ENCODE data around the gene PPDPF.

The PPDPF gene

DNA sequence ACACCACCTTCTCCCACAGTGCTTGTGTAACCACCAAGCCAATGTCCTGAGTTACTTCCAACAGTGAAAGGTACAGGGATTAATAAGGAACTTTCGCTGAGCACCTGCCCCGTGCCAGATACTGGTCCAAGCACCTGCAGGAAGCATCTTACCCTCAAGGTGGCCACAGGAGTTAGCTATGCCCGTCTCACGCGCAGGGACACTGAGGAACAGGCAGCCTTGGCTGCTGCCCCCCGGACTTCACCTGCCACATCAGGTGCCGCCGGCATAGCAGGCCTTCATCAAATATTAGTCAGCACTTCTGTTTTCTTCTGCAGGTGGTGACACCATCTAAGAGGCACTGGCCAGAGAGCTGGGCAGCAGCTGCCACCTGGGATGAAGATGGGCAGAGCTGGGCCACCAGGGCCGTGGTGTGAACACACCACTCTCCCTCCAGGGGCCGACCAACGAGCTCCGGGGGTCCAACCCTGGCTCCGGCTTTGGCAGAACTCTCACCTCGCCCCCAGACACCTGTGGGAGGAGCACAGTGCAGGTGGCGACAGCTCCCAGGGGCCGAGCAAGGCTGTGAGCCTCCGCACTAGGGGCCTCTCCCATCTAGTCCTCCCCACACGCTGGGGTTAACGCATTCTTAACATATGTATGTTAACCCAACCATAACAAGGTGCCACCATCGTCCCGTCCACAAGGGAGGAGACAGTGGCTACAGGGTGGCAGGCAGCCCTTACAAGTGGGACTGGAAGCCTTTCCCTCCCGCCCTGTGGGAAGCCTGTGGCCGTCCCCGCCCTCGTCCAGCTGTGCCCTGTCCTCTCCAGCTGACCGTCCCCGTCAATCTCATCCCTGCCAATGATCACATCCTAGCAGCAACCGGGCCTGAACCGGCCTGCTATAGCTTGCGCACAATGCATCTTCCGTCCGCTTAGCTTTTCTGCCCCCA is 2.9 kb upstream of the PPDPF start:
- no peak for TF ChIP-seq ZC3H10 (CRISPR knock-in tag; IDR thresholded peaks at IDR 0.05)
- no peak for TF ChIP-seq ZNF8 (CRISPR knock-in tag; IDR thresholded peaks at IDR 0.05)
- no peak for TF ChIP-seq BACH2 (CRISPR knock-in tag; IDR thresholded peaks at IDR 0.05; ENCODE audit: borderline replicate concordance)
- TF ChIP-seq ZFP30 (CRISPR knock-in tag; IDR thresholded peaks at IDR 0.05): no peak
- no peak for TF ChIP-seq ZNF565 (CRISPR knock-in tag; conservative IDR thresholded peaks at IDR 0.05; ENCODE audit: low read depth)
- TF ChIP-seq ZFP3 (CRISPR knock-in tag; IDR thresholded peaks at IDR 0.05): no peak
- TF ChIP-seq CSDC2 (CRISPR knock-in tag; IDR thresholded peaks at IDR 0.05): no peak
- TF ChIP-seq SNAI2 (CRISPR knock-in tag; IDR thresholded peaks at IDR 0.05): no peak
- TF ChIP-seq GLIS3 (CRISPR knock-in tag; IDR thresholded peaks at IDR 0.05): no peak
- TF ChIP-seq TOX (CRISPR knock-in tag; IDR thresholded peaks at IDR 0.05; ENCODE audit: borderline replicate concordance): no peak
- no peak for TF ChIP-seq ESRRG (CRISPR knock-in tag; IDR thresholded peaks at IDR 0.05)
- TF ChIP-seq PPARA (CRISPR knock-in tag; IDR thresholded peaks at IDR 0.05; ENCODE audit: borderline replicate concordance): no peak
- TF ChIP-seq, protein P1, sequence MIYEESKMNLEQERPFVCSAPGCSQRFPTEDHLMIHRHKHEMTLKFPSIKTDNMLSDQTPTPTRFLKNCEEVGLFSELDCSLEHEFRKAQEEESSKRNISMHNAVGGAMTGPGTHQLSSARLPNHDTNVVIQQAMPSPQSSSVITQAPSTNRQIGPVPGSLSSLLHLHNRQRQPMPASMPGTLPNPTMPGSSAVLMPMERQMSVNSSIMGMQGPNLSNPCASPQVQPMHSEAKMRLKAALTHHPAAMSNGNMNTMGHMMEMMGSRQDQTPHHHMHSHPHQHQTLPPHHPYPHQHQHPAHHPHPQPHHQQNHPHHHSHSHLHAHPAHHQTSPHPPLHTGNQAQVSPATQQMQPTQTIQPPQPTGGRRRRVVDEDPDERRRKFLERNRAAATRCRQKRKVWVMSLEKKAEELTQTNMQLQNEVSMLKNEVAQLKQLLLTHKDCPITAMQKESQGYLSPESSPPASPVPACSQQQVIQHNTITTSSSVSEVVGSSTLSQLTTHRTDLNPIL (CRISPR knock-in tag; IDR thresholded peaks at IDR 0.05; ENCODE audit: low read depth): no peak
- no peak for TF ChIP-seq OSR1 (CRISPR knock-in tag; IDR thresholded peaks at IDR 0.05)
- no peak for TF ChIP-seq RARB (CRISPR knock-in tag; IDR thresholded peaks at IDR 0.05)
- no peak for ATAC-seq

DNA sequence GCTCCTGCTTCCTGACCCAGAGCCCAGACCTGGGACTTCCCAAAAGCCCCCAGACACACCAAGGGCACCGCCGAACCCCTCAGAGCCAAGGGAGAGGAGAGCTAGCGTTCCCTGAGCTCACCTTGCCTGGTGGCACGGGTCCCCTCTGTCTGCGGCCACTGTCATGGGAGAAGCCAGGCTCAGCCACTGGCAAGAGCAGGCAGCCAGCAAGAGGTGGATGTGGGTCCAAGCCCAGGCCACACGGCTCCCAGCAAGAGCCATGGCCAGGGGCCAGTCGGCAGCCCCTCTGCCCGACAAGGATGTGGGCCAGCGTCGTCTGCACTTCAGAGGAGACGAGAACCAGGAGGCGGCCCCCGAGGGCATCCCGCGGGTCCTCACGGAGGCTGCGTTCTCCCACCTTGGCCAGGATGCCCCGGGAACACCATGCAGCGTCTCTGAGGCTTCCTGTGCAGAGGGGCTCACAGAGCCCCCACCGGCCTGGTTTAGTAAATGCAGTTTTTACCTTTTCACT is 2.2 kb upstream of the PPDPF start:
- no peak for ATAC-seq
- no peak for TF ChIP-seq ESRRG (CRISPR knock-in tag; IDR thresholded peaks at IDR 0.05)
- TF ChIP-seq CSDC2 (CRISPR knock-in tag; IDR thresholded peaks at IDR 0.05): no peak
- TF ChIP-seq, protein P1 (CRISPR knock-in tag; IDR thresholded peaks at IDR 0.05; ENCODE audit: low read depth): no peak
- TF ChIP-seq ZC3H10 (CRISPR knock-in tag; IDR thresholded peaks at IDR 0.05): no peak
- TF ChIP-seq GLIS3 (CRISPR knock-in tag; IDR thresholded peaks at IDR 0.05): no peak
- TF ChIP-seq, protein P2, sequence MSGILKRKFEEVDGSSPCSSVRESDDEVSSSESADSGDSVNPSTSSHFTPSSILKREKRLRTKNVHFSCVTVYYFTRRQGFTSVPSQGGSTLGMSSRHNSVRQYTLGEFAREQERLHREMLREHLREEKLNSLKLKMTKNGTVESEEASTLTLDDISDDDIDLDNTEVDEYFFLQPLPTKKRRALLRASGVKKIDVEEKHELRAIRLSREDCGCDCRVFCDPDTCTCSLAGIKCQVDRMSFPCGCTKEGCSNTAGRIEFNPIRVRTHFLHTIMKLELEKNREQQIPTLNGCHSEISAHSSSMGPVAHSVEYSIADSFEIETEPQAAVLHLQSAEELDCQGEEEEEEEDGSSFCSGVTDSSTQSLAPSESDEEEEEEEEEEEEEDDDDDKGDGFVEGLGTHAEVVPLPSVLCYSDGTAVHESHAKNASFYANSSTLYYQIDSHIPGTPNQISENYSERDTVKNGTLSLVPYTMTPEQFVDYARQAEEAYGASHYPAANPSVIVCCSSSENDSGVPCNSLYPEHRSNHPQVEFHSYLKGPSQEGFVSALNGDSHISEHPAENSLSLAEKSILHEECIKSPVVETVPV (CRISPR knock-in tag; IDR thresholded peaks at IDR 0.05): no peak
- no peak for TF ChIP-seq SNAI2 (CRISPR knock-in tag; IDR thresholded peaks at IDR 0.05)
- TF ChIP-seq, protein P3, sequence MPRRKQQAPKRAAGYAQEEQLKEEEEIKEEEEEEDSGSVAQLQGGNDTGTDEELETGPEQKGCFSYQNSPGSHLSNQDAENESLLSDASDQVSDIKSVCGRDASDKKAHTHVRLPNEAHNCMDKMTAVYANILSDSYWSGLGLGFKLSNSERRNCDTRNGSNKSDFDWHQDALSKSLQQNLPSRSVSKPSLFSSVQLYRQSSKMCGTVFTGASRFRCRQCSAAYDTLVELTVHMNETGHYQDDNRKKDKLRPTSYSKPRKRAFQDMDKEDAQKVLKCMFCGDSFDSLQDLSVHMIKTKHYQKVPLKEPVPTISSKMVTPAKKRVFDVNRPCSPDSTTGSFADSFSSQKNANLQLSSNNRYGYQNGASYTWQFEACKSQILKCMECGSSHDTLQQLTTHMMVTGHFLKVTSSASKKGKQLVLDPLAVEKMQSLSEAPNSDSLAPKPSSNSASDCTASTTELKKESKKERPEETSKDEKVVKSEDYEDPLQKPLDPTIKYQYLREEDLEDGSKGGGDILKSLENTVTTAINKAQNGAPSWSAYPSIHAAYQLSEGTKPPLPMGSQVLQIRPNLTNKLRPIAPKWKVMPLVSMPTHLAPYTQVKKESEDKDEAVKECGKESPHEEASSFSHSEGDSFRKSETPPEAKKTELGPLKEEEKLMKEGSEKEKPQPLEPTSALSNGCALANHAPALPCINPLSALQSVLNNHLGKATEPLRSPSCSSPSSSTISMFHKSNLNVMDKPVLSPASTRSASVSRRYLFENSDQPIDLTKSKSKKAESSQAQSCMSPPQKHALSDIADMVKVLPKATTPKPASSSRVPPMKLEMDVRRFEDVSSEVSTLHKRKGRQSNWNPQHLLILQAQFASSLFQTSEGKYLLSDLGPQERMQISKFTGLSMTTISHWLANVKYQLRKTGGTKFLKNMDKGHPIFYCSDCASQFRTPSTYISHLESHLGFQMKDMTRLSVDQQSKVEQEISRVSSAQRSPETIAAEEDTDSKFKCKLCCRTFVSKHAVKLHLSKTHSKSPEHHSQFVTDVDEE (CRISPR knock-in tag; IDR thresholded peaks at IDR 0.05): no peak
- TF ChIP-seq RARB (CRISPR knock-in tag; IDR thresholded peaks at IDR 0.05): no peak
- TF ChIP-seq, protein P4, sequence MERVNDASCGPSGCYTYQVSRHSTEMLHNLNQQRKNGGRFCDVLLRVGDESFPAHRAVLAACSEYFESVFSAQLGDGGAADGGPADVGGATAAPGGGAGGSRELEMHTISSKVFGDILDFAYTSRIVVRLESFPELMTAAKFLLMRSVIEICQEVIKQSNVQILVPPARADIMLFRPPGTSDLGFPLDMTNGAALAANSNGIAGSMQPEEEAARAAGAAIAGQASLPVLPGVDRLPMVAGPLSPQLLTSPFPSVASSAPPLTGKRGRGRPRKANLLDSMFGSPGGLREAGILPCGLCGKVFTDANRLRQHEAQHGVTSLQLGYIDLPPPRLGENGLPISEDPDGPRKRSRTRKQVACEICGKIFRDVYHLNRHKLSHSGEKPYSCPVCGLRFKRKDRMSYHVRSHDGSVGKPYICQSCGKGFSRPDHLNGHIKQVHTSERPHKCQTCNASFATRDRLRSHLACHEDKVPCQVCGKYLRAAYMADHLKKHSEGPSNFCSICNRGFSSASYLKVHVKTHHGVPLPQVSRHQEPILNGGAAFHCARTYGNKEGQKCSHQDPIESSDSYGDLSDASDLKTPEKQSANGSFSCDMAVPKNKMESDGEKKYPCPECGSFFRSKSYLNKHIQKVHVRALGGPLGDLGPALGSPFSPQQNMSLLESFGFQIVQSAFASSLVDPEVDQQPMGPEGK (CRISPR knock-in tag; IDR thresholded peaks at IDR 0.05; ENCODE audit: borderline replicate concordance): no peak
- TF ChIP-seq, protein P5, sequence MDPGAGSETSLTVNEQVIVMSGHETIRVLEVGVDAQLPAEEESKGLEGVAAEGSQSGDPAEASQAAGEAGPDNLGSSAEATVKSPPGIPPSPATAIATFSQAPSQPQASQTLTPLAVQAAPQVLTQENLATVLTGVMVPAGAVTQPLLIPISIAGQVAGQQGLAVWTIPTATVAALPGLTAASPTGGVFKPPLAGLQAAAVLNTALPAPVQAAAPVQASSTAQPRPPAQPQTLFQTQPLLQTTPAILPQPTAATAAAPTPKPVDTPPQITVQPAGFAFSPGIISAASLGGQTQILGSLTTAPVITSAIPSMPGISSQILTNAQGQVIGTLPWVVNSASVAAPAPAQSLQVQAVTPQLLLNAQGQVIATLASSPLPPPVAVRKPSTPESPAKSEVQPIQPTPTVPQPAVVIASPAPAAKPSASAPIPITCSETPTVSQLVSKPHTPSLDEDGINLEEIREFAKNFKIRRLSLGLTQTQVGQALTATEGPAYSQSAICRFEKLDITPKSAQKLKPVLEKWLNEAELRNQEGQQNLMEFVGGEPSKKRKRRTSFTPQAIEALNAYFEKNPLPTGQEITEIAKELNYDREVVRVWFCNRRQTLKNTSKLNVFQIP (CRISPR knock-in tag; IDR thresholded peaks at IDR 0.05; ENCODE audit: borderline replicate concordance, low read depth): no peak
- TF ChIP-seq OSR1 (CRISPR knock-in tag; IDR thresholded peaks at IDR 0.05): no peak
- TF ChIP-seq TCF4 (CRISPR knock-in tag; IDR thresholded peaks at IDR 0.05; ENCODE audit: borderline replicate concordance): no peak
- TF ChIP-seq ZNF8 (CRISPR knock-in tag; IDR thresholded peaks at IDR 0.05): no peak
